Neural progenitor cell (in vitro differentiated cells): ENCODE data around the gene SLC16A5.

ENCODE experiments used
- EZH2 ChIP-seq: fragments of 200-600 bp; sonication (generic); IDR thresholded peaks from 2 replicates; pipeline ENCODE4 v1.6.1; 2017; ENCODE audit warnings: antibody characterized with exemption, mild to moderate bottlenecking, moderate library complexity
- TF ChIP-seq, protein P1 (sequence below): fragments of 200-600 bp; sonication (generic); IDR thresholded peaks from 2 replicates; pipeline ENCODE4 v1.5.1; 2017; ENCODE audit warnings: antibody characterized with exemption, mild to moderate bottlenecking

DNA sequence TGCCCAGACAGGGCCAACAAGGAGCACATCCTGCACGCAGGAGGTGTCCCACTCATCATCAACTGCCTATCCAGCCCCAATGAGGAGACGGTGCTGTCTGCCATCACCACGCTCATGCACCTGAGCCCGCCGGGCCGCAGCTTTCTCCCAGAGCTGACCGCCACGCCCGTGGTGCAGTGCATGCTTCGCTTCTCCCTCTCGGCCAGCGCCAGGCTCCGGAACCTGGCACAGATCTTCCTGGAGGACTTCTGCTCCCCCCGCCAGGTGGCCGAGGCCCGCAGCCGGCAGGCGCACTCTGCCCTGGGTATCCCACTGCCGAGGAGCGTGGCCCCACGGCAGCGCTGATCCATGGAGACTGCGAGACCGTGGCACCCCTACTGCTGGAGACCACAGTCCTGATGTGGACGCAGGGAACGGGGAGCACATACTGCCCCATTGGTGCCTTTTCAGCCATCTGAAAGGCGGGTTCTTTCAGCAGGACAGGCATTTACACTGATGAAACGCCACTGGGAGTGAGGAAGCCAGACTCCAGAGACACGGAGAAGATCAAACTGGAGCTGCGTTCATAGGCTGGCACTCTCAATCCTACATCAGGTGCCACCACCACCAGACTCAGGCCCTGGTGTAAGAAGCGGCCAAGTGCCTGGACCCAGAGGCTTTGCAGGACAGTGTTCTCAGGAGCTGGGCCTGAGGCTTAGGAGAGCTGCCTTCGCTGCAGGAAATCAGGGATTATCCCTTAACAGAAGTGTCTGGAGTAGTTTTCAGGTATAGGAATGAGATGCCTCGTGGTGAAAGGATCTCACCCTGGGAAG, 41.1 kb downstream of the SLC16A5 start:
- TF ChIP-seq, protein P1, sequence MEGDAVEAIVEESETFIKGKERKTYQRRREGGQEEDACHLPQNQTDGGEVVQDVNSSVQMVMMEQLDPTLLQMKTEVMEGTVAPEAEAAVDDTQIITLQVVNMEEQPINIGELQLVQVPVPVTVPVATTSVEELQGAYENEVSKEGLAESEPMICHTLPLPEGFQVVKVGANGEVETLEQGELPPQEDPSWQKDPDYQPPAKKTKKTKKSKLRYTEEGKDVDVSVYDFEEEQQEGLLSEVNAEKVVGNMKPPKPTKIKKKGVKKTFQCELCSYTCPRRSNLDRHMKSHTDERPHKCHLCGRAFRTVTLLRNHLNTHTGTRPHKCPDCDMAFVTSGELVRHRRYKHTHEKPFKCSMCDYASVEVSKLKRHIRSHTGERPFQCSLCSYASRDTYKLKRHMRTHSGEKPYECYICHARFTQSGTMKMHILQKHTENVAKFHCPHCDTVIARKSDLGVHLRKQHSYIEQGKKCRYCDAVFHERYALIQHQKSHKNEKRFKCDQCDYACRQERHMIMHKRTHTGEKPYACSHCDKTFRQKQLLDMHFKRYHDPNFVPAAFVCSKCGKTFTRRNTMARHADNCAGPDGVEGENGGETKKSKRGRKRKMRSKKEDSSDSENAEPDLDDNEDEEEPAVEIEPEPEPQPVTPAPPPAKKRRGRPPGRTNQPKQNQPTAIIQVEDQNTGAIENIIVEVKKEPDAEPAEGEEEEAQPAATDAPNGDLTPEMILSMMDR, result no peak
- TF ChIP-seq EZH2, result no peak
